H1 (cell line): ENCODE data around the gene DCP1A. TPM values are rescaled to one million over a fixed set of nuclear protein-coding genes. Genes with fewer than 3 reads are reported as not detected.

Experiments used
- CTCF ChIA-PET: fragments of 300-600 bp; sonication (Branson Sonifier 250); formaldehyde crosslinking; loops from one replicate; lab custom pipeline; 2021; ENCODE audit not compliant: partially characterized antibody; lab: Charles Lee
- POLR2A ChIA-PET: fragments of 300-600 bp; sonication (Branson Sonifier 250); formaldehyde crosslinking; loops from one replicate; lab custom pipeline; 2021; ENCODE audit warnings: inconsistent platforms; ENCODE audit not compliant: partially characterized antibody; lab: Charles Lee
- DNase-seq, 2 experiments: peaks; one replicate each; pipeline versions ENCODE4 v3.0.0 to v3.0.0-alpha.2; 2010 to 2022; ENCODE audit warnings: low spot score in 2 of 2, low read depth in 1 of 2, mixed read lengths in 1 of 2
- FAIRE-seq: peaks from 2 replicates; lab custom pipeline; 2011; peaks lifted over from hg19 to GRCh38; lab: Jason Lieb, UNC
- H2AFZ ChIP-seq: 2 replicates; pipeline ENCODE4 v1.8.1; 2012; ENCODE audit warnings: low read length, inconsistent platforms
- H2AK5ac ChIP-seq: 2 replicates; pipeline ENCODE4 v1.6.1; 2013; ENCODE audit warnings: low read depth, low read length
- H2BK120ac ChIP-seq: replicated peaks from 2 replicates; pipeline ENCODE3; 2013; ENCODE audit warnings: low read depth, low read length, inconsistent platforms
- H2BK12ac ChIP-seq: 2 replicates; pipeline ENCODE4 v1.6.1; 2013; ENCODE audit warnings: low read depth, low read length
- H2BK15ac ChIP-seq: 2 replicates; pipeline ENCODE4 v1.6.1; 2013; ENCODE audit warnings: low read length
- H2BK20ac ChIP-seq: 2 replicates; pipeline ENCODE4 v1.6.1; 2013; ENCODE audit warnings: low read length
- H2BK5ac ChIP-seq: 2 replicates; pipeline ENCODE4 v1.6.1; 2013; ENCODE audit warnings: low read depth, low read length
- H3K14ac ChIP-seq: 2 replicates; pipeline ENCODE4 v1.6.1; 2013; ENCODE audit warnings: inconsistent platforms; ENCODE audit not compliant: insufficient read length
- H3K18ac ChIP-seq: 2 replicates; pipeline ENCODE4 v1.6.1; 2013; ENCODE audit warnings: low read length; ENCODE audit errors: extremely low read depth
- H3K23ac ChIP-seq: 2 replicates; pipeline ENCODE4 v1.6.1; 2013; ENCODE audit warnings: inconsistent platforms; ENCODE audit not compliant: insufficient read length
- H3K23me2 ChIP-seq: 2 replicates; pipeline ENCODE4 v1.6.1; 2013; ENCODE audit warnings: low read depth, low read length
- H3K27ac ChIP-seq: 2 replicates; pipeline ENCODE4 v1.6.1; 2011; ENCODE audit warnings: low read depth, low read length, inconsistent platforms
- H3K27me3 ChIP-seq, 4 experiments: replicated peaks in 1 of 4; 1 replicate in 1 of 4; 2 replicates in 3 of 4; pipeline versions ENCODE4 v1.6.1 to v1.8.1; 2011 to 2013; ENCODE audit warnings: low read length in 3 of 4, mild to moderate bottlenecking in 3 of 4, inconsistent platforms in 2 of 4, mixed read lengths in 2 of 4, moderate library complexity in 1 of 4; ENCODE audit not compliant: control insufficient read depth in 3 of 4, insufficient read depth in 3 of 4; ENCODE audit errors: extremely low read depth in 1 of 4
- H3K36me3 ChIP-seq, 4 experiments: 2 replicates each; pipeline versions ENCODE4 v1.6.1 to v1.8.1; 2011 to 2013; ENCODE audit warnings: mild to moderate bottlenecking in 4 of 4, low read length in 3 of 4, moderate library complexity in 2 of 4, control low read depth in 1 of 4, inconsistent platforms in 1 of 4; ENCODE audit not compliant: insufficient read depth in 4 of 4, control insufficient read depth in 2 of 4
- H3K4ac ChIP-seq: replicated peaks from 2 replicates; pipeline ENCODE3; 2013; ENCODE audit warnings: low read length, low read depth, mixed read lengths, inconsistent platforms; ENCODE audit not compliant: insufficient read length
- H3K4me1 ChIP-seq, 4 experiments: replicated peaks in 1 of 4; 1 replicate in 1 of 4; 2 replicates in 3 of 4; pipeline versions ENCODE4 v1.6.1 to v1.8.1; 2011 to 2013; ENCODE audit warnings: low read length in 3 of 4, inconsistent platforms in 2 of 4, mixed read lengths in 1 of 4; ENCODE audit not compliant: insufficient read depth in 4 of 4, control insufficient read depth in 3 of 4
- H3K4me2 ChIP-seq, 2 experiments: 2 replicates each; pipeline versions ENCODE4 v1.6.1 to v1.8.1; 2011 to 2013; ENCODE audit warnings: low read depth in 2 of 2, low read length in 2 of 2, control low read depth in 1 of 2, inconsistent platforms in 1 of 2, mild to moderate bottlenecking in 1 of 2; ENCODE audit not compliant: insufficient read depth in 1 of 2
- H3K4me3 ChIP-seq, 4 experiments: fragments of 200-600, 300-600 bp in 1 of 4; sonication (generic), shearing (Covaris generic), sonication (Bioruptor Twin) in 1 of 4; 2 replicates each; pipeline versions ENCODE4 v1.5.1 to v1.8.1; 2011 to 2016; ENCODE audit warnings: low read length in 4 of 4, low read depth in 3 of 4, control low read depth in 2 of 4, inconsistent platforms in 2 of 4, mild to moderate bottlenecking in 2 of 4, mixed read lengths in 1 of 4, moderate library complexity in 1 of 4; ENCODE audit not compliant: insufficient read depth in 2 of 4; ENCODE audit errors: extremely low read depth in 1 of 4
- H3K56ac ChIP-seq: replicated peaks from 2 replicates; pipeline ENCODE3; 2013; ENCODE audit warnings: low read depth, mild to moderate bottlenecking, mixed read lengths, low read length, inconsistent platforms; ENCODE audit not compliant: insufficient read length
- H3K79me1 ChIP-seq: 2 replicates; pipeline ENCODE4 v1.6.1; 2013; ENCODE audit warnings: low read depth, low read length, control low read depth
- H3K79me2 ChIP-seq, 2 experiments: 2 replicates each; pipeline versions ENCODE4 v1.6.1 to v1.8.1; 2012 to 2013; ENCODE audit warnings: low read length in 2 of 2, mild to moderate bottlenecking in 2 of 2, inconsistent platforms in 1 of 2; ENCODE audit not compliant: insufficient read depth in 2 of 2, control insufficient read depth in 1 of 2
- H3K9ac ChIP-seq, 4 experiments: replicated peaks in 1 of 4; 1 replicate in 1 of 4; 2 replicates in 3 of 4; pipeline versions ENCODE4 v1.6.1 to v1.8.1; 2011 to 2013; ENCODE audit warnings: low read depth in 3 of 4, low read length in 3 of 4, control low read depth in 2 of 4, mild to moderate bottlenecking in 2 of 4, moderate library complexity in 2 of 4, inconsistent platforms in 1 of 4; ENCODE audit errors: extremely low read depth in 1 of 4
- H3K9me3 ChIP-seq, 2 experiments: 2 replicates each; pipeline versions ENCODE4 v1.6.1 to v1.8.1; 2012 to 2013; ENCODE audit warnings: mild to moderate bottlenecking in 2 of 2, moderate library complexity in 2 of 2, control low read depth in 1 of 2, inconsistent platforms in 1 of 2, low read depth in 1 of 2, low read length in 1 of 2, mixed read lengths in 1 of 2; ENCODE audit not compliant: insufficient read depth in 2 of 2
- H4K20me1 ChIP-seq, 2 experiments: replicated peaks in 1 of 2; 2 replicates each; pipeline versions ENCODE3 to v1.8.1; 2011 to 2013; ENCODE audit warnings: inconsistent platforms in 2 of 2, low read length in 2 of 2, mild to moderate bottlenecking in 1 of 2; ENCODE audit not compliant: insufficient read depth in 2 of 2, control insufficient read depth in 1 of 2
- H4K5ac ChIP-seq: 2 replicates; pipeline ENCODE4 v1.6.1; 2013; ENCODE audit warnings: low read length, low read depth, mixed read lengths, inconsistent platforms; ENCODE audit not compliant: insufficient read length
- H4K8ac ChIP-seq: 2 replicates; pipeline ENCODE4 v1.8.0; 2013; ENCODE audit warnings: mild to moderate bottlenecking, moderate library complexity, low read length, inconsistent platforms; ENCODE audit not compliant: insufficient read depth; ENCODE audit errors: extremely low read depth
- H4K91ac ChIP-seq: replicated peaks from 2 replicates; pipeline ENCODE3; 2013; ENCODE audit warnings: low read length, mixed read lengths, inconsistent platforms; ENCODE audit not compliant: insufficient read length
- ATF3 ChIP-seq: IDR thresholded peaks from 2 replicates; pipeline ENCODE4 v1.6.1; 2011; ENCODE audit warnings: low read depth, mild to moderate bottlenecking, low read length; ENCODE audit not compliant: insufficient read depth
- BACH1 ChIP-seq: IDR thresholded peaks from 2 replicates; pipeline ENCODE4 v1.6.1; 2012; ENCODE audit warnings: low read length, improper control_type of control experiment
- BRCA1 ChIP-seq: IDR thresholded peaks from 2 replicates; pipeline ENCODE4 v1.6.1; 2012; ENCODE audit warnings: low read depth, low read length, improper control_type of control experiment
- CEBPB ChIP-seq: IDR thresholded peaks from 2 replicates; pipeline ENCODE4 v1.6.1; 2012; ENCODE audit warnings: low read depth, low read length
- GTF2F1 ChIP-seq: IDR thresholded peaks from 2 replicates; pipeline ENCODE4 v1.6.1; 2012; ENCODE audit warnings: low read depth, low read length, improper control_type of control experiment, borderline replicate concordance
- HDAC2 ChIP-seq, 2 experiments: fragments of 300-600 bp in 1 of 2; sonication (generic) in 1 of 2; IDR thresholded peaks; 2 replicates each; pipeline ENCODE4 v1.6.1; 2011 to 2012; ENCODE audit warnings: low read depth in 2 of 2, low read length in 2 of 2, mild to moderate bottlenecking in 2 of 2, moderate library complexity in 2 of 2, borderline replicate concordance in 1 of 2, inconsistent platforms in 1 of 2
- KDM4A ChIP-seq: IDR thresholded peaks from one replicate; pipeline ENCODE4 v1.7.1; 2012; ENCODE audit warnings: low read depth, mild to moderate bottlenecking, moderate library complexity, low read length, inconsistent platforms; ENCODE audit not compliant: severe bottlenecking
- NRF1 ChIP-seq: IDR thresholded peaks from 2 replicates; pipeline ENCODE4 v1.6.1; 2011; ENCODE audit warnings: mild to moderate bottlenecking, low read depth, low read length, improper control_type of control experiment
- POLR2A ChIP-seq, 2 experiments: IDR thresholded peaks; 1 replicate in 1 of 2; 2 replicates in 1 of 2; pipeline ENCODE4 v1.6.1; 2011; ENCODE audit warnings: low read depth in 2 of 2, low read length in 2 of 2, mild to moderate bottlenecking in 2 of 2; ENCODE audit errors: control extremely low read depth in 1 of 2
- RAD21 ChIP-seq, 2 experiments: IDR thresholded peaks in 1 of 2; conservative IDR thresholded peaks in 1 of 2; 2 replicates each; pipeline ENCODE4 v1.6.1; 2011; ENCODE audit warnings: low read depth in 2 of 2, low read length in 2 of 2, improper control_type of control experiment in 1 of 2, inconsistent platforms in 1 of 2, mild to moderate bottlenecking in 1 of 2, moderate library complexity in 1 of 2
- SP1 ChIP-seq: IDR thresholded peaks from 2 replicates; pipeline ENCODE4 v1.6.1; 2011; ENCODE audit warnings: low read depth, low read length
- ZNF274 ChIP-seq: IDR thresholded peaks from 2 replicates; pipeline ENCODE4 v1.7.0; 2012; ENCODE audit warnings: low read length, borderline replicate concordance; ENCODE audit errors: extremely low read depth
- WGBS, 2 experiments: shearing (Covaris generic) in 1 of 2; methylation state at CpG; one replicate each; pipeline versions ENCODE4 v1.1.6 to v1.1.7; 2013 to 2015; ENCODE audit warnings: low lambda C conversion rate in 2 of 2, mixed read lengths in 2 of 2, inconsistent platforms in 1 of 2, low coverage in 1 of 2, missing lambda C conversion rate in 1 of 2; ENCODE audit not compliant: insufficient replicate concordance in 2 of 2, insufficient coverage in 1 of 2, insufficient read length in 1 of 2; ENCODE audit errors: extremely low coverage in 1 of 2, missing lambda C conversion rate in 1 of 2; 5-methylcytosine and 5-hydroxymethylcytosine counted together
- polyA plus RNA-seq, 7 experiments: library from polyadenylated mRNA; depleted of rRNA in 3 of 7; stranded (reverse) in 5 of 7; unstranded in 2 of 7; fragments of >200 nt in 5 of 7; fragments of 200-250 nt in 2 of 7; gene quantifications; 1 replicate in 5 of 7; 2 replicates in 1 of 7; 4 replicates in 1 of 7; pipeline versions ENCODE4 v1.2.1 to v1.2.3, GENCODE V29; 2011 to 2013; ENCODE audit warnings: missing spikeins in 2 of 7, mixed read lengths in 2 of 7
- total RNA-seq: library from RNA; stranded (reverse); fragmentation: NEBNext Ultra II Directional; extraction: Animal tissue kit (Norgen Biotek cat#: 25700); gene quantifications from 2 replicates; pipeline ENCODE4 v1.2.1, GENCODE V29; 2021

The DCP1A gene
- total and polyA plus RNA-seq, 2 of the 8 experiments (the other 6 are each of a cell fraction or from before 2014, with no cell fraction given): 13.2 to 15.9 TPM

GRCh38 chr3:53337167-53337940, 10.0 kb downstream of the DCP1A start:
- DNase-seq (no peak), FAIRE-seq (no peak)
- no peak overlapping the region for H3K4me3 ChIP-seq
- no peak overlapping the region for H2BK5ac ChIP-seq
- H3K4ac ChIP-seq: no peak overlapping the region
- H3K79me1 ChIP-seq: no peaks in the 10 kb centered on the region; the same call in 1 of the 2 replicates
- no peak overlapping the region for H4K5ac ChIP-seq
- ChIA-PET CTCF (interaction anchor here (1.0 to 1.1 kb wide), 2 partner anchors 13 to 38 kb away, joined by 3 to 4 read pairs; no protein-coding TSS in a partner anchor), POLR2A (interaction anchor here (0.8 kb wide), 1 partner anchor 10 kb away, joined by 4 read pairs; the partner anchor contains the start of gene DCP1A)
- H2AFZ ChIP-seq: no peak overlapping the region
- no peak overlapping the region for H2AK5ac ChIP-seq
- H3K14ac ChIP-seq: no peak overlapping the region
- H3K79me2 ChIP-seq: peaks cover 0 to 5% of the 10 kb centered on the region in 2 experiments; a peak in 1 of 4 replicates
- peaks cover 0 to 2% of the 10 kb centered on the region in 2 experiments for H4K20me1 ChIP-seq
- H3K4me2 ChIP-seq: no peak overlapping the region
- H3K27ac ChIP-seq: no peak overlapping the region
- no peak overlapping the region for H2BK15ac ChIP-seq
- H3K4me1 ChIP-seq: no peaks in the 10 kb centered on the region
- H3K23me2 ChIP-seq: no peaks in the 10 kb centered on the region; the same call in 1 of the 2 replicates
- H4K91ac ChIP-seq: no peak overlapping the region
- H2BK20ac ChIP-seq: no peak overlapping the region
- no peak overlapping the region for H3K18ac ChIP-seq
- no peak overlapping the region for H2BK120ac ChIP-seq
- no peak overlapping the region for H3K56ac ChIP-seq
- H3K9ac ChIP-seq: no peak overlapping the region
- H4K8ac ChIP-seq: no peak overlapping the region
- H2BK12ac ChIP-seq: no peak overlapping the region
- no peaks in the 10 kb centered on the region for H3K27me3 ChIP-seq
- H3K9me3 ChIP-seq: no peaks in the 10 kb centered on the region
- peaks cover 2 to 59% (median 21%) of the 10 kb centered on the region in 4 experiments; a peak in 7 of 8 replicates for H3K36me3 ChIP-seq
- no peak overlapping the region for H3K23ac ChIP-seq
- WGBS, 2 experiments: 94% methylated on average over 2 of the region's 2 CpGs; no CpG with 5 or more reads in 1 of the 2 experiments
- no peak for TF ChIP-seq CEBPB
- no peak for TF ChIP-seq ATF3
- TF ChIP-seq ZNF274: no peak
- no peak for TF ChIP-seq HDAC2 (IDR thresholded peaks at IDR 0.05; ENCODE audit: borderline replicate concordance in 1 of 2, low read depth in 2 of 2, low read length in 2 of 2)
- TF ChIP-seq RAD21 (IDR thresholded peaks at IDR 0.05 in 1 of 2, conservative IDR thresholded peaks at IDR 0.05 in 1 of 2; ENCODE audit: low read depth in 2 of 2, low read length in 2 of 2): no peak
- no peak for TF ChIP-seq NRF1
- TF ChIP-seq BACH1: no peak
- no peak for TF ChIP-seq GTF2F1
- no peak for TF ChIP-seq BRCA1
- TF ChIP-seq KDM4A: no peak
- no peak for TF ChIP-seq POLR2A (IDR thresholded peaks at IDR 0.05; ENCODE audit: control extremely low read depth in 1 of 2, low read depth in 2 of 2, low read length in 2 of 2)
- TF ChIP-seq SP1: no peak
